HepG2 (cell line): ENCODE measurements around the gene GLOD5. TPM values are rescaled to one million over a fixed set of nuclear protein-coding genes. Genes with fewer than 3 reads are reported as not detected.

Experiments
- ATAC-seq: fragments of 200-7000 bp; cut with Tn5 transposase; 3 replicates; pipeline ENCODE4 v1.9.1; 2020; ENCODE audit warnings: mild to moderate bottlenecking, moderate library complexity
- BruUV-seq: library from RNA; stranded (reverse); fragments of 400-500 nt; replicated peaks from 2 replicates; lab custom pipeline; 2021; lab: Mats Ljungman, UMichigan
- CTCF ChIA-PET: fragments of 300-600 bp; formaldehyde crosslinking; extraction: SDS; loops from one replicate; lab custom pipeline; 2021; ENCODE audit warnings: low total read pairs, inconsistent platforms, low intra/inter-chr PET ratio; lab: Yijun Ruan, JAX
- POLR2A ChIA-PET: fragments of 350-600 bp; sonication (Branson Sonifier 250); formaldehyde crosslinking; loops from one replicate; lab custom pipeline; 2020; ENCODE audit warnings: antibody characterized with exemption, inconsistent platforms; lab: Yijun Ruan, JAX
- DNase-seq: peaks from one replicate; pipeline ENCODE4 v3.0.0-alpha.2; 2015; ENCODE audit warnings: low spot score
- FAIRE-seq: peaks from 3 replicates; lab custom pipeline; 2011; peaks lifted over from hg19 to GRCh38; lab: Jason Lieb, UNC
- H2AFZ ChIP-seq: one replicate; pipeline ENCODE4 v1.6.1; 2011; ENCODE audit warnings: low read length, inconsistent platforms
- H3K27ac ChIP-seq: fragments of 300-600 bp; 3 replicates; pipeline ENCODE4 v1.8.0; 2011; ENCODE audit warnings: mixed run types, mild to moderate bottlenecking, mixed read lengths, low read length, inconsistent platforms; ENCODE audit not compliant: insufficient read depth; ENCODE audit errors: extremely low read length
- H3K27me3 ChIP-seq, 2 experiments: fragments of 200-600 bp in 1 of 2; 2 replicates in 1 of 2; 3 replicates in 1 of 2; pipeline versions ENCODE4 v1.6.0 to v1.8.0; 2011; ENCODE audit warnings: low read length in 2 of 2, mild to moderate bottlenecking in 2 of 2, moderate library complexity in 2 of 2, inconsistent platforms in 1 of 2; ENCODE audit not compliant: insufficient read depth in 2 of 2, control insufficient read depth in 1 of 2
- H3K36me3 ChIP-seq, 2 experiments: fragments of 200-600 bp in 1 of 2; replicated peaks in 1 of 2; 2 replicates in 1 of 2; 3 replicates in 1 of 2; pipeline versions ENCODE4 v1.5.1 to v1.8.0; 2011; ENCODE audit warnings: low read length in 2 of 2, inconsistent platforms in 1 of 2; ENCODE audit not compliant: insufficient read depth in 2 of 2, control insufficient read depth in 1 of 2
- H3K4me1 ChIP-seq: 2 replicates; pipeline ENCODE4 v1.5.1; 2012; ENCODE audit warnings: low read length, inconsistent platforms; ENCODE audit not compliant: insufficient read depth
- H3K4me2 ChIP-seq: 2 replicates; pipeline ENCODE4 v1.6.0; 2011; ENCODE audit warnings: low read depth, low read length, inconsistent platforms
- H3K4me3 ChIP-seq, 3 experiments: fragments of 200-600 bp in 1 of 3; sonication (generic), shearing (Covaris generic) in 1 of 3; replicated peaks in 1 of 3; 2 replicates each; pipeline ENCODE4 v1.5.1; 2011 to 2016; ENCODE audit warnings: low read length in 3 of 3, inconsistent platforms in 2 of 3, low read depth in 2 of 3, mild to moderate bottlenecking in 2 of 3, control low read depth in 1 of 3, mixed read lengths in 1 of 3; ENCODE audit not compliant: insufficient read depth in 1 of 3
- H3K79me2 ChIP-seq: one replicate; pipeline ENCODE4 v1.6.1; 2011; ENCODE audit warnings: low read length, inconsistent platforms; ENCODE audit not compliant: insufficient read depth
- H3K9ac ChIP-seq: 2 replicates; pipeline ENCODE4 v1.6.0; 2011; ENCODE audit warnings: mild to moderate bottlenecking, low read depth, low read length, inconsistent platforms; ENCODE audit not compliant: insufficient read depth
- H3K9me3 ChIP-seq: 2 replicates; pipeline ENCODE4 v1.5.1; 2012; ENCODE audit warnings: mild to moderate bottlenecking, low read length
- H4K20me1 ChIP-seq: 2 replicates; pipeline ENCODE4 v1.6.0; 2011; ENCODE audit warnings: inconsistent platforms, mild to moderate bottlenecking, low read length, moderate library complexity; ENCODE audit not compliant: insufficient read depth
- ATF1 ChIP-seq: IDR thresholded peaks from 2 replicates; pipeline ENCODE4 v1.6.1; 2016; ENCODE audit warnings: mild to moderate bottlenecking, control low read depth
- CREM ChIP-seq, 2 experiments: sonication (generic) in 1 of 2; formaldehyde crosslinking in 1 of 2; IDR thresholded peaks; 2 replicates each; pipeline versions ENCODE4 v1.4.0 to v1.6.1; 2016 to 2020; ENCODE audit warnings: antibody characterized with exemption in 1 of 2, mild to moderate bottlenecking in 1 of 2, missing genetic modification reagents in 1 of 2
- CSRNP2 ChIP-seq: sonication (generic); formaldehyde crosslinking; conservative IDR thresholded peaks from 2 replicates; pipeline ENCODE4 v1.8.0; 2022; ENCODE audit warnings: low read depth, missing genetic modification reagents
- DMAP1 ChIP-seq: IDR thresholded peaks from 2 replicates; pipeline ENCODE4 v1.6.1; 2016
- GATAD2A ChIP-seq: IDR thresholded peaks from 2 replicates; pipeline ENCODE4 v1.6.1; 2016
- GTF3A ChIP-seq: sonication (generic); formaldehyde crosslinking; conservative IDR thresholded peaks from 2 replicates; pipeline ENCODE4 v1.4.0; 2020; ENCODE audit warnings: mild to moderate bottlenecking, missing genetic modification reagents
- JUNB ChIP-seq: sonication (generic); formaldehyde crosslinking; IDR thresholded peaks from 2 replicates; pipeline ENCODE4 v1.8.0; 2022; ENCODE audit warnings: missing genetic modification reagents, mild to moderate bottlenecking, borderline replicate concordance
- MAFF ChIP-seq: IDR thresholded peaks from 2 replicates; pipeline ENCODE4 v1.6.1; 2011; ENCODE audit warnings: low read depth, low read length, improper control_type of control experiment
- MED8 ChIP-seq: sonication (generic); formaldehyde crosslinking; IDR thresholded peaks from 2 replicates; pipeline ENCODE4 v1.8.1; 2023; ENCODE audit warnings: mild to moderate bottlenecking, missing genetic modification reagents; ENCODE audit not compliant: insufficient replicate concordance
- NFATC3 ChIP-seq: sonication (generic); formaldehyde crosslinking; IDR thresholded peaks from 2 replicates; pipeline ENCODE4 v1.5.1; 2020; ENCODE audit warnings: mild to moderate bottlenecking, missing genetic modification reagents
- TCF7 ChIP-seq: sonication (generic); IDR thresholded peaks from 2 replicates; pipeline ENCODE4 v1.6.1; 2016; ENCODE audit warnings: antibody characterized with exemption, low read depth
- ZFY ChIP-seq: sonication (generic); formaldehyde crosslinking; IDR thresholded peaks from 2 replicates; pipeline ENCODE4 v1.4.0; 2020; ENCODE audit warnings: missing genetic modification reagents
- ZNF841 ChIP-seq: sonication (generic); formaldehyde crosslinking; IDR thresholded peaks from 2 replicates; pipeline ENCODE4 v1.8.1; 2023; ENCODE audit warnings: missing genetic modification reagents, borderline replicate concordance
- WGBS: methylation state at CpG from one replicate; pipeline ENCODE4 v1.1.6; 2017; ENCODE audit warnings: low lambda C conversion rate; 5-methylcytosine and 5-hydroxymethylcytosine counted together
- in situ Hi-C: cut with HindIII; loops from 2 replicates; pipeline ENCODE4 v1.10.0; 2017; ENCODE audit warnings: low pct_unique_long_range_greater_than_20kb; ENCODE audit not compliant: extremely low pct_ligation_motif_present
- intact Hi-C: fragments of 100-400 bp; cut with micrococcal nuclease; formaldehyde crosslinking; loops from one replicate; pipeline ENCODE4 v1.10.0; 2022; ENCODE audit not compliant: unreplicated experiment
- polyA plus RNA-seq, 8 experiments: library from polyadenylated mRNA; depleted of rRNA in 3 of 8; stranded (reverse) in 7 of 8; unstranded in 1 of 8; fragments of >200 nt; fragmentation: Illumina TruSeq in 4 of 8; extraction: Trizol in 4 of 8; gene quantifications; 2 replicates each; pipeline versions ENCODE4 v1.2.1 to v1.2.3, GENCODE V29; 2011 to 2016; ENCODE audit warnings: low read depth in 4 of 8, missing spikeins in 1 of 8, mixed read lengths in 1 of 8; ENCODE audit not compliant: insufficient read depth in 1 of 8
- total RNA-seq, 5 experiments: library from RNA; depleted of rRNA; stranded (reverse); fragments of >200 nt; fragmentation: Illumina TruSeq; extraction: Trizol; gene quantifications; 2 replicates each; pipeline ENCODE4 v1.2.3, GENCODE V29; 2016; ENCODE audit warnings: low read depth in 1 of 5
- TF ChIP-seq, protein P1 (sequence below): sonication (generic); formaldehyde crosslinking; IDR thresholded peaks from 2 replicates; pipeline ENCODE4 v1.5.0; 2020; ENCODE audit warnings: missing genetic modification reagents

GLOD5 gene
- total and polyA plus RNA-seq, 2 of the 13 experiments (the other 11 are each of a cell fraction or from before 2014, with no cell fraction given) = 0.93 to 1.3 TPM

- TF ChIP-seq, protein P1, sequence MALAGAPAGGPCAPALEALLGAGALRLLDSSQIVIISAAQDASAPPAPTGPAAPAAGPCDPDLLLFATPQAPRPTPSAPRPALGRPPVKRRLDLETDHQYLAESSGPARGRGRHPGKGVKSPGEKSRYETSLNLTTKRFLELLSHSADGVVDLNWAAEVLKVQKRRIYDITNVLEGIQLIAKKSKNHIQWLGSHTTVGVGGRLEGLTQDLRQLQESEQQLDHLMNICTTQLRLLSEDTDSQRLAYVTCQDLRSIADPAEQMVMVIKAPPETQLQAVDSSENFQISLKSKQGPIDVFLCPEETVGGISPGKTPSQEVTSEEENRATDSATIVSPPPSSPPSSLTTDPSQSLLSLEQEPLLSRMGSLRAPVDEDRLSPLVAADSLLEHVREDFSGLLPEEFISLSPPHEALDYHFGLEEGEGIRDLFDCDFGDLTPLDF = no peak
These were observed 20.2 kb downstream of the GLOD5 start (continued) for GRCh38 chrX:48781705-48782104.

DNA sequence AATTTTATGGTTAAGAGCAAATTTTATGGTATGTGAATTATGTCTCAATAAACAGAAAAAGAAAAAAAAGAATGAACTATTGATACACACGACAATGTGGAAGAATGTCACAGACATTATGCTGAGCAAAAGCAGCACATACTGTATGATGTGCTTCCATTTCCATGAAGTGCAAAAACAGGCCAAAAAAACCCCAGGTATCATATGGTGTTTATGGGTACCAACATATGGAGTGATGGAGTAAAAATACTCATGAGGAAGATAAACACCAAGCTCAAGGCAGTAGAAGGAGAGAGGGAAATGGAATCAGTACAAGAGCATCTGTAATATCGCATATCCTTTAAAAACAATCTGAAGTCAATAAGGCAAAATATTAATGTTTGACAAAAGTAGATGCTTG, 20.7 kb downstream of the GLOD5 start:
- ChIA-PET POLR2A (no interaction called here), CTCF (no interaction called here)
- WGBS = 3% methylated on average over 2 of the region's 2 CpGs
- Histone ChIP-seq H3K4me1 (no peaks in the 10 kb centered on the region), H4K20me1 (no peaks in the 10 kb centered on the region), H3K79me2 (no peaks in the 10 kb centered on the region), H3K9me3 (no peaks in the 10 kb centered on the region), H3K4me3 (no peak overlapping the region), H3K36me3 (no peaks in the 10 kb centered on the region), H3K27ac (no peak overlapping the region), H3K27me3 (no peaks in the 10 kb centered on the region), H3K9ac (no peak overlapping the region), H3K4me2 (no peak overlapping the region), H2AFZ (no peak overlapping the region)
- no peak for FAIRE-seq
- in situ Hi-C loops (no loop called here), intact Hi-C loops (no loop called here)
- BruUV-seq = no TSS peak
- ATAC-seq = no peak
- DNase-seq = no peak
- TF ChIP-seq DMAP1 (CRISPR knock-in tag) (no peak), CREM (IDR thresholded peaks at IDR 0.05) (no peak), CREM (CRISPR knock-in tag; IDR thresholded peaks at IDR 0.05) (no peak), GTF3A (CRISPR knock-in tag) (no peak), ZFY (CRISPR knock-in tag) (no peak), MAFF (no peak), ZNF841 (CRISPR knock-in tag) (no peak)

- no peaks in the 10 kb centered on the region for H3K9me3 ChIP-seq
- WGBS = no CpG with 5 or more reads among the region's 13 CpGs
- ATAC-seq (no peak), DNase-seq (no peak), FAIRE-seq (no peak)
- no peaks in the 10 kb centered on the region for H3K27me3 ChIP-seq
- H3K36me3 ChIP-seq = no peaks in the 10 kb centered on the region
- no peak overlapping the region for H3K27ac ChIP-seq
- in situ Hi-C loops = no loop called here
- H3K4me1 ChIP-seq = no peaks in the 10 kb centered on the region
- H3K79me2 ChIP-seq = no peaks in the 10 kb centered on the region
- BruUV-seq = no TSS peak
- intact Hi-C loops = no loop called here
- ChIA-PET CTCF (no interaction called here), POLR2A (no interaction called here)
- H3K4me2 ChIP-seq = no peak overlapping the region
- H3K4me3 ChIP-seq = no peak overlapping the region
- no peak overlapping the region for H2AFZ ChIP-seq
- H3K9ac ChIP-seq = no peak overlapping the region
- no peaks in the 10 kb centered on the region for H4K20me1 ChIP-seq
- TF ChIP-seq NFATC3 (CRISPR knock-in tag) = no peak
- TF ChIP-seq JUNB (CRISPR knock-in tag) = no peak
- TF ChIP-seq CSRNP2 = no peak
- no peak for TF ChIP-seq TCF7
- no peak for TF ChIP-seq GATAD2A (CRISPR knock-in tag)
- no peak for TF ChIP-seq ATF1
- no peak for TF ChIP-seq MED8
These were observed 21.2 kb downstream of the GLOD5 start for GRCh38 chrX:48782795-48783194.
